WERI-Rb-1 (cell line): ENCODE data around the gene LAX1.
"Not testable (repeated sequence)": the region's sequence is repeated elsewhere in the genome, so short reads cannot be mapped to it uniquely, and the experiment has no call there.

ENCODE experiments used
- DNase-seq: peaks from one replicate; pipeline ENCODE4 v3.0.0-alpha.2; 2020
- H3K27ac ChIP-seq: fragments of 250-450 bp; sonication (Bioruptor Pico); 2 replicates; pipeline ENCODE4 v1.5.1; 2020; ENCODE audit warnings: mild to moderate bottlenecking, moderate library complexity
- H3K27me3 ChIP-seq: fragments of 250-450 bp; sonication (Bioruptor Pico); 2 replicates; pipeline ENCODE4 v1.5.1; 2021; ENCODE audit warnings: mild to moderate bottlenecking, low read depth, moderate library complexity; ENCODE audit not compliant: insufficient read depth, severe bottlenecking
- H3K36me3 ChIP-seq: fragments of 250-450 bp; sonication (Bioruptor Pico); 2 replicates; pipeline ENCODE4 v1.5.1; 2020; ENCODE audit warnings: mild to moderate bottlenecking, moderate library complexity
- H3K4me3 ChIP-seq: 2 replicates; pipeline ENCODE4 v1.5.1; 2011; ENCODE audit warnings: low read depth, mild to moderate bottlenecking, control low read depth, low read length
- H3K9me3 ChIP-seq: fragments of 250-450 bp; sonication (Bioruptor Pico); 2 replicates; pipeline ENCODE4 v1.5.1; 2021; ENCODE audit warnings: mild to moderate bottlenecking, moderate library complexity; ENCODE audit not compliant: severe bottlenecking
- TF ChIP-seq, protein P1 (sequence below): IDR thresholded peaks from 2 replicates; pipeline ENCODE4 v1.5.1; 2011; ENCODE audit warnings: low read depth, mild to moderate bottlenecking, control low read depth, inconsistent platforms, low read length

The LAX1 gene

GRCh38 chr1:203751051-203751450 is 13.9 kb upstream of the LAX1 start:
- Histone ChIP-seq H3K4me3 (no peak overlapping the region), H3K27me3 (no peaks in the 10 kb centered on the region), H3K36me3 (no peaks in the 10 kb centered on the region), H3K9me3 (no peaks in the 10 kb centered on the region), H3K27ac (no peak overlapping the region)
- DNase-seq, result no peak
- TF ChIP-seq, protein P1, sequence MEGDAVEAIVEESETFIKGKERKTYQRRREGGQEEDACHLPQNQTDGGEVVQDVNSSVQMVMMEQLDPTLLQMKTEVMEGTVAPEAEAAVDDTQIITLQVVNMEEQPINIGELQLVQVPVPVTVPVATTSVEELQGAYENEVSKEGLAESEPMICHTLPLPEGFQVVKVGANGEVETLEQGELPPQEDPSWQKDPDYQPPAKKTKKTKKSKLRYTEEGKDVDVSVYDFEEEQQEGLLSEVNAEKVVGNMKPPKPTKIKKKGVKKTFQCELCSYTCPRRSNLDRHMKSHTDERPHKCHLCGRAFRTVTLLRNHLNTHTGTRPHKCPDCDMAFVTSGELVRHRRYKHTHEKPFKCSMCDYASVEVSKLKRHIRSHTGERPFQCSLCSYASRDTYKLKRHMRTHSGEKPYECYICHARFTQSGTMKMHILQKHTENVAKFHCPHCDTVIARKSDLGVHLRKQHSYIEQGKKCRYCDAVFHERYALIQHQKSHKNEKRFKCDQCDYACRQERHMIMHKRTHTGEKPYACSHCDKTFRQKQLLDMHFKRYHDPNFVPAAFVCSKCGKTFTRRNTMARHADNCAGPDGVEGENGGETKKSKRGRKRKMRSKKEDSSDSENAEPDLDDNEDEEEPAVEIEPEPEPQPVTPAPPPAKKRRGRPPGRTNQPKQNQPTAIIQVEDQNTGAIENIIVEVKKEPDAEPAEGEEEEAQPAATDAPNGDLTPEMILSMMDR, result no peak

DNA sequence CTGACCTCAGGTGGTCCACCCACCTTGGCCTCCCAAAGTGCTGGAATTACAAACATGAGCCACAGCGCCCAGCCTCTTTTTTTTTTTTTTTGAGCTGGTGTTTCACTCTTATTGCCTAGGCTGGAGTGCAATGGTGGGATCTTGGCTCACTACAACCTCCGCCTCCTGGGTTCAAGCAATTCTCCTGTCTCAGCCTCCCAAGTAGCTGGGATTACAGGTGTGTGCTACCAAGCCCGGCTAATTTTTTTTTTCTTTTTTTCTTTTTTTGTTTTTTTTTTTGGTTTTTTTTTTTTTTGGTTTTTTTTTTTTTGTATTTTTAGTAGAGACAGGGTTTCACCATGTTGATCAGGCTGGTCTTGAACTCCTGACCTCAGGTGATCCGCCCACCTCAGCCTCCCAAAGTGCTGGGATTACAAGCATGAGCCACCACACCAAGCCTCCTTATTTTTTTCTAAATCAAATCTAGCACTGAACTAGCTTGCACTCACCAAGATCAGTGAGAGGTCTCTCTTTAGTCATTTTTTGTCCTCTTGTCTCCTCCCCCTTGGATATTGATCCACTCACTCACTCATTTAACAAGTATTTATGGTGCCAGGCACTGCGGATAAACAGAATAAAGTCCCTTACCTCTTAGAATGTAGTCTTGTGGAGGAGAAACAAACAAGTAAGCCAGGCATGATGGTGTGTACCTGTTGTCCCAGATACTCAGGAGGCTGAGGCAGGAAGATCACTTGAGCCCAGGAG is 13.2 kb upstream of the LAX1 start:
- H3K36me3 ChIP-seq, H3K27ac ChIP-seq, DNase-seq, H3K9me3 ChIP-seq, H3K4me3 ChIP-seq, H3K27me3 ChIP-seq: not testable (repeated sequence)

GRCh38 chr1:203754455-203754864 is 10.5 kb upstream of the LAX1 start:
- Histone ChIP-seq H3K36me3 (no peaks in the 10 kb centered on the region), H3K27me3 (no peaks in the 10 kb centered on the region), H3K27ac (no peak overlapping the region), H3K4me3 (no peak overlapping the region), H3K9me3 (no peaks in the 10 kb centered on the region)
- DNase-seq, result no peak
- TF ChIP-seq, protein P1, result no peak

DNA sequence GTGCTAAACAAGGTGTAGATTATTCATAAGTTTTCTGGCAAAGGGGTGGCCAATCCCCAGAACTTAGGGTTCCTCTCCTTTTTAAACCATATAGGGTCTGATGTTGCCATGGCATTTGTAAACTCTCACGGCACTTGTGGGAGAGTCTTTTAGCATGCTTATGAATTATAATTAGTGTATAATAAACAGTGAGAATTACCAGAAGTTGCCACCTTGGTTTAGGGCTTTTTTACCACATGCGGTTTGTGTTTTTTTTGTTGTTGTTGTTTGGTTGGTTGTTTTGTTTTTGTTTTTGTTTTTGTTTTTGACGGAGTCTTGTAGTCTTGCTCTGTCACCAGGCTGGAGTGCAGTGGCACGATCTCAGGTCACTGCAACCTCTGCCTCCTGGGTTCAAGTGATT is 8.9 kb upstream of the LAX1 start:
- no peak overlapping the region for H3K27ac ChIP-seq
- TF ChIP-seq, protein P1, result no peak

GRCh38 chr1:203758749-203759148 is 6.2 kb upstream of the LAX1 start:
- not testable (repeated sequence) for H3K27ac ChIP-seq, DNase-seq, H3K9me3 ChIP-seq

More for the DNA sequence above, 8.9 kb upstream of the LAX1 start:
- Histone ChIP-seq H3K9me3 (no peaks in the 10 kb centered on the region), H3K27me3 (no peaks in the 10 kb centered on the region), H3K4me3 (no peak overlapping the region), H3K36me3 (no peaks in the 10 kb centered on the region)
- DNase-seq, result no peak

GRCh38 chr1:203760506-203760905 is 4.5 kb upstream of the LAX1 start:
- H3K27me3 ChIP-seq, result no peaks in the 10 kb centered on the region
- no peak for DNase-seq
- H3K36me3 ChIP-seq, result no peaks in the 10 kb centered on the region
- H3K4me3 ChIP-seq, result no peak overlapping the region
- H3K9me3 ChIP-seq, result no peaks in the 10 kb centered on the region
- no peak overlapping the region for H3K27ac ChIP-seq
- TF ChIP-seq, protein P1, result no peak

More at GRCh38 chr1:203758749-203759148, 6.2 kb upstream of the LAX1 start:
- H3K4me3 ChIP-seq, H3K27me3 ChIP-seq, H3K36me3 ChIP-seq: not testable (repeated sequence)

GRCh38 chr1:203761958-203762357 is 3.0 kb upstream of the LAX1 start:
- not testable (repeated sequence) for H3K36me3 ChIP-seq, H3K27ac ChIP-seq, H3K27me3 ChIP-seq, DNase-seq, H3K4me3 ChIP-seq, H3K9me3 ChIP-seq
